Measurements from ENCODE around the gene KRT79. TPM values are rescaled to one million over a fixed set of nuclear protein-coding genes. Genes with fewer than 3 reads are reported as not detected.

KRT79 gene
- total RNA-seq, 6 experiments from 2014 or later: not detected

DNA sequence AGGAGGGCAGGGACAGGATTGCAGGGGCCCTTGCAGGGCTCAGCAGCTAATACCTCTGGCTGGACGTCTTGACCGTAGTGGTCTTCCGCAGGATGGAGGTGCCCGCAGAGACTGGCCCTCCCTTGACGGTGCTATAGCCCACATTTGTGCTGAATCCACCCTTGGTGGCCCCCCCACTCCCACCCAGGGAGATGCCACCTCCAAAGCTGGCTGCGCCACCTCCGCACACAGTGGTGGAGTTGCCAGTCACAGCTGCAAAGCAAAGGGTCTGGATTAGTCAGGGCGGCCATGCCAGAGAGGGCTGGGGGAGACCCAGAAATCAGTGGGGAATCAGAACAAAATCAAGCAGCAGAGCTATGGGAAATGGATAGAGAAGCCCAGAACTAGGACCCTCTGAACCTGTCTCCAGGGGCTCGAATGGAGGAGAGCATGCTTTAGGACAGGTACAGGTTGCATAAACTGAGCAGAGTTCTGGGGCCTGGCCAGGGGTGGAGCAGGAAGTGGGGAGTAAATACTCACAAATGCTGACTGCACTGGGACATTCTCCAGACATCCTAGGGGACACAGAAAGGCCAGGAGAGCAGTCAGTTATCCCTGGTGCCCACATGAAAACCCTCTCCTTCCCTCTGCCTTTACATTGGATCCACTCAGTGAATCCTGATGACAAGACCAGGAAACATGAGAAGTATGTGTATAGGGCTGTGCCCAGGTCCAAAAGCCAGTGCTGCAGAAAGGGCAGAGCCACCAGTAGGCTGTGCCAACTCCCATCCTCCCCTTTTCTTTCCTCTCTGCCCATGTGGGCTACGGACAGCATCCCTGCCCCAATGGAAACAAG is 12.1 kb downstream of the KRT79 start:
- no peaks in the 10 kb centered on the region for H3K9me3 ChIP-seq
- DNase-seq: no peak
- no peak overlapping the region for H3K4me3 ChIP-seq
- no peak overlapping the region for H3K27ac ChIP-seq
- no peaks in the 10 kb centered on the region for H3K27me3 ChIP-seq
- TF ChIP-seq, protein P1, sequence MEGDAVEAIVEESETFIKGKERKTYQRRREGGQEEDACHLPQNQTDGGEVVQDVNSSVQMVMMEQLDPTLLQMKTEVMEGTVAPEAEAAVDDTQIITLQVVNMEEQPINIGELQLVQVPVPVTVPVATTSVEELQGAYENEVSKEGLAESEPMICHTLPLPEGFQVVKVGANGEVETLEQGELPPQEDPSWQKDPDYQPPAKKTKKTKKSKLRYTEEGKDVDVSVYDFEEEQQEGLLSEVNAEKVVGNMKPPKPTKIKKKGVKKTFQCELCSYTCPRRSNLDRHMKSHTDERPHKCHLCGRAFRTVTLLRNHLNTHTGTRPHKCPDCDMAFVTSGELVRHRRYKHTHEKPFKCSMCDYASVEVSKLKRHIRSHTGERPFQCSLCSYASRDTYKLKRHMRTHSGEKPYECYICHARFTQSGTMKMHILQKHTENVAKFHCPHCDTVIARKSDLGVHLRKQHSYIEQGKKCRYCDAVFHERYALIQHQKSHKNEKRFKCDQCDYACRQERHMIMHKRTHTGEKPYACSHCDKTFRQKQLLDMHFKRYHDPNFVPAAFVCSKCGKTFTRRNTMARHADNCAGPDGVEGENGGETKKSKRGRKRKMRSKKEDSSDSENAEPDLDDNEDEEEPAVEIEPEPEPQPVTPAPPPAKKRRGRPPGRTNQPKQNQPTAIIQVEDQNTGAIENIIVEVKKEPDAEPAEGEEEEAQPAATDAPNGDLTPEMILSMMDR (IDR thresholded peaks at IDR 0.05): no peak
- TF ChIP-seq POLR2A (IDR thresholded peaks at IDR 0.05): no peak
- H3K36me3 ChIP-seq: no peaks in the 10 kb centered on the region
- WGBS (ENCODE audit: insufficient coverage, low coverage, low lambda C conversion rate, missing lambda C conversion rate): 55% methylated on average over 5 of the region's 10 CpGs
- intact Hi-C loops (cut with DNase I): no loop called here
- no peaks in the 10 kb centered on the region for H3K4me1 ChIP-seq
- no peak for ATAC-seq

DNA sequence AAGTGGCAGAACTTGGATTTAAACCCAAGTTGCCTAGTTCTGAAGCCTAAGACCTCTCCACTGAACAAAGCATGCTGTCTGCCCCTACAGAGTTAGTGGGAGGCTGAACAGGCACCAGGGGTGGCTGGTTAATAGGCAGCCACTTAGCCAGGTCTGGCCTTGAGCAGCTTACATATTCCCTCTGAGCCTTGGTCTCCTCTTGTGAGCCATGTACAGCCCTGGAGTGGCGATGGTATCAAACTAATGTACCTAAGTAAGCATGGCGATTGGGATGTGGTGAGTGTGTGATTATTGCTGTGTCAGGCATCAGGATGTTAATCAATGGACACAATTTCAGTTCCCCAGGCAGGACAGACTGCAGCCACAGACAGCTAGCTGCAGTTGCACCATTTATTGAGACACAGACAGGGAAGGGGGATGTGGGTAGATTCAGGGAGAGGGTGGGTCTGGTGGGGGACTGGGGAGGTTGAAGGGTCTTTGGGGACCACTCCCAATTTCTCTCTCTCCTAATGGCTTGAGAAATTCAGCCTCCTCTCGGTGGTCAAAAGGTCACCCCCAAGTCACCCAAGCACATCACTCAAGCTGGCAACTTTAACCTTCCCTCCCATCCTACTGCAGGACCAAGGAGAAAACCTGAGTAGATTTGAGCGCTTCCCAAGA is 12.9 kb downstream of the KRT79 start:
- Histone ChIP-seq H3K9me3 (no peaks in the 10 kb centered on the region), H3K27me3 (no peaks in the 10 kb centered on the region), H3K4me1 (no peaks in the 10 kb centered on the region), H3K27ac (no peak overlapping the region), H3K4me3 (no peak overlapping the region), H3K36me3 (no peaks in the 10 kb centered on the region)
- 63% methylated on average over 1 of the region's 4 CpGs for WGBS (ENCODE audit: insufficient coverage, low coverage, low lambda C conversion rate, missing lambda C conversion rate)
- ATAC-seq: no peak
- DNase-seq: no peak
- intact Hi-C loops (cut with DNase I): no loop called here
- TF ChIP-seq, protein P1 (IDR thresholded peaks at IDR 0.05): no peak
- TF ChIP-seq POLR2A (IDR thresholded peaks at IDR 0.05): no peak

DNA sequence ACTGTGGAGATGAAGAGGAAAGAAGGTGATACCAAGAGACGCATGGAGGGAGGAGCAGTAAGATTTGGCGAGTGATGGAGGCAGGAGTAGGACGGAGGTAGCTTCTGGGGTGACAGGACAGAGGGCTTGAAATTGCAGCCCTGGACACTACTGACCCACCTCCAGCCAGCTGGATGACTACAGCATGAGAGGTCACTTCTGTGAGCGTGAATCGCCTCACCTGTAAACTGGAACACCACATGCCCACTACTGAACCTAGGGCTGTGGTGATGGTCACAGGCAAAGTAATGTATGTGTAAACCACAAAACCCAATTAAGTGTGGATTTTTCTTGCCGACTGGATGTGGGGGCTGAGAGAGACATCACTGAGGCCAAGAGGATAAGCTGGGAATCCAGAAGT is 13.6 kb downstream of the KRT79 start:
- intact Hi-C loops (cut with DNase I): no loop called here
- Histone ChIP-seq H3K27me3 (no peaks in the 10 kb centered on the region), H3K4me1 (no peaks in the 10 kb centered on the region), H3K27ac (no peak overlapping the region), H3K9me3 (no peaks in the 10 kb centered on the region), H3K36me3 (no peaks in the 10 kb centered on the region), H3K4me3 (no peak overlapping the region)
- WGBS (ENCODE audit: insufficient coverage, low coverage, low lambda C conversion rate, missing lambda C conversion rate): 68% methylated on average over 5 of the region's 6 CpGs
- TF ChIP-seq POLR2A (IDR thresholded peaks at IDR 0.05): no peak
- TF ChIP-seq, protein P1 (IDR thresholded peaks at IDR 0.05): no peak
- DNase-seq: no peak
- no peak for ATAC-seq

DNA sequence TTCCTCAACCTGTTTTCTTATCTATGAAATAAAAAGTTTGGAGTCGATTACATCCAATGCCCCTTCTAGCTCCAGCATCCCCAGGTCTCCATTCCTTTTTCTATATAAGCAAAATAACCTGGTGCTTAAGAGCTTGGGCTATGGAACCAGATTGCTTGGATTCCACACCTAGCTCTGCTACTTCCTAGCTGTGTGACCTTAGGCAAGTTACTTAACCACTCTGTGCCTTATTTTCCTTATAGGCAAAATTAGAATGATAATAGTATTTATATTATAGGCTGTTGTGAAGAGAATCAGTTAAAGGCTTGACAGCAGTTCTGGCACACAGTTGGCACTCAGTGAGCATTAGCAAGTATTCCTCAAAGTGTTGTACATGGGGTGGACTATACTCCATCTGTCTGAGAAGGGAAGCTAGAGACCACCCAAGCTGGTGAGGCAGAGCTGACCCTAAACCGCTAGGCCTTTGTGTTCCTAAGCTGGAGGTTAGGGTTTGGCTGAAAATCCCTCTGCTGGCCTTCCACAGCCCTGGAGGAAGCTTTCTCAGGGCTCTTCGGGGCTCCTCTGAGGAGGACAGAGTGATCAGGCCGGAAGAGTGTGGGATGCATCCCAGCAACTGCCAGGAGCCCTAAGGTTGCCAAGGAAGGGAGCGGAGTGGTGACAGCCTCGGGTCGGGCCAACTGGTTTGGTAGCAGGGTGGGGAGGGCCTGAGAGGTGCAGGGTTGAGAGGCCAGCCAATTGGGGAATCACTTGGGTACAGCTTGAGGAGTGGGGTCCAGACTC is 14.2 kb downstream of the KRT79 start:
- intact Hi-C loops (cut with DNase I): no loop called here
- TF ChIP-seq POLR2A (IDR thresholded peaks at IDR 0.05): no peak
- TF ChIP-seq, protein P1 (IDR thresholded peaks at IDR 0.05): no peak
- 80% methylated on average over 6 of the region's 7 CpGs for WGBS (ENCODE audit: insufficient coverage, low coverage, low lambda C conversion rate, missing lambda C conversion rate)
- no peaks in the 10 kb centered on the region for H3K36me3 ChIP-seq
- no peak for DNase-seq
- H3K4me1 ChIP-seq: no peaks in the 10 kb centered on the region
- no peaks in the 10 kb centered on the region for H3K9me3 ChIP-seq
- no peak overlapping the region for H3K27ac ChIP-seq
- no peaks in the 10 kb centered on the region for H3K27me3 ChIP-seq
- ATAC-seq: no peak
- H3K4me3 ChIP-seq: no peak overlapping the region
